ENCODE data around the gene NAT8. TPM values are rescaled to one million over a fixed set of nuclear protein-coding genes. Genes with fewer than 3 reads are reported as not detected.

Gene NAT8
- total RNA-seq, 4 donors from 2014 or later = not detected

- Histone ChIP-seq H3K36me3 (peaks cover 16% of the 10 kb centered on the region), H3K4me3 (no peak overlapping the region), H3K27me3 (no peaks in the 10 kb centered on the region), H3K9me3 (no peaks in the 10 kb centered on the region), H3K27ac (no peak overlapping the region), H3K4me1 (no peaks in the 10 kb centered on the region)
- WGBS = 70% methylated on average over 5 of the region's 5 CpGs
- no peak for DNase-seq (ENCODE audit: low spot score in 2 of 2)
- no peak for TF ChIP-seq EP300 (IDR thresholded peaks at IDR 0.05)
- TF ChIP-seq POLR2A (IDR thresholded peaks at IDR 0.05) = no peak
- TF ChIP-seq CTCF (IDR thresholded peaks at IDR 0.05) = no peak
- no peak for TF ChIP-seq POLR2AphosphoS5 (IDR thresholded peaks at IDR 0.05)
Measured at GRCh38 chr2:73601780-73602179, 40.4 kb downstream of the NAT8 start.

GRCh38 chr2:73594251-73594650 is 48.0 kb downstream of the NAT8 start:
- Histone ChIP-seq H3K27ac (no peak overlapping the region), H3K4me3 (no peak overlapping the region), H3K36me3 (no peaks in the 10 kb centered on the region), H3K9me3 (no peaks in the 10 kb centered on the region), H3K4me1 (no peaks in the 10 kb centered on the region), H3K27me3 (no peaks in the 10 kb centered on the region)
- 81% methylated on average over 2 of the region's 2 CpGs for WGBS
- TF ChIP-seq CTCF (IDR thresholded peaks at IDR 0.05) (no peak), EP300 (IDR thresholded peaks at IDR 0.05) (no peak), POLR2A (IDR thresholded peaks at IDR 0.05) (no peak), POLR2AphosphoS5 (IDR thresholded peaks at IDR 0.05) (no peak)
- no peak for DNase-seq (ENCODE audit: low spot score in 2 of 2)

GRCh38 chr2:73593680-73594079 is 48.5 kb downstream of the NAT8 start:
- H3K27ac ChIP-seq = no peak overlapping the region
- H3K4me1 ChIP-seq = no peaks in the 10 kb centered on the region
- no peaks in the 10 kb centered on the region for H3K36me3 ChIP-seq
- no peaks in the 10 kb centered on the region for H3K9me3 ChIP-seq
- no peak overlapping the region for H3K4me3 ChIP-seq
- no peak for TF ChIP-seq EP300 (IDR thresholded peaks at IDR 0.05)
- no peak for TF ChIP-seq POLR2A (IDR thresholded peaks at IDR 0.05)
- no peak for TF ChIP-seq CTCF (IDR thresholded peaks at IDR 0.05)
- TF ChIP-seq POLR2AphosphoS5 (IDR thresholded peaks at IDR 0.05) = no peak
- 91% methylated on average over 2 of the region's 2 CpGs for WGBS
- no peak for DNase-seq (ENCODE audit: low spot score in 2 of 2)
- H3K27me3 ChIP-seq = no peaks in the 10 kb centered on the region

Other genes starting within 250 kb of the NAT8 start
- gene TPRKB, start 94.9 kb upstream of the NAT8 start, total RNA-seq = 10 to 100 TPM; 19.2 to 32.2 (median 29.0) TPM
- gene DUSP11, start 137.7 kb upstream of the NAT8 start, total RNA-seq = 10 to 100 TPM; 45.6 to 59.1 (median 57.0) TPM
- not detected for gene C2orf78, start 141.8 kb upstream of the NAT8 start, total RNA-seq
- 10 to 100 TPM; 29.0 to 45.0 (median 33.5) TPM for gene STAMBP, start 186.5 kb upstream of the NAT8 start, total RNA-seq

All from suprapubic skin (tissue), 4 donors.